PC-3 (cell line): ENCODE measurements around the gene ZFYVE9.
"Not testable (repeated sequence)": the region's sequence is repeated elsewhere in the genome, so short reads cannot be mapped to it uniquely, and the experiment has no call there.

Experiments used
- EZH2 ChIP-seq: fragments of 300-600 bp; sonication (generic); IDR thresholded peaks from one replicate; pipeline ENCODE4 v1.6.1; 2017; ENCODE audit warnings: antibody characterized with exemption, mild to moderate bottlenecking, low read length; ENCODE audit not compliant: unreplicated experiment
- EZH2phosphoT487 ChIP-seq: fragments of 300-600 bp; sonication (generic); IDR thresholded peaks from 2 replicates; pipeline ENCODE4 v1.6.1; 2018; ENCODE audit warnings: mild to moderate bottlenecking, antibody characterized with exemption, low read length, borderline replicate concordance
- TF ChIP-seq, protein P1 (sequence below): fragments of 300-600 bp; sonication (generic); conservative IDR thresholded peaks from 2 replicates; pipeline ENCODE4 v1.5.1; 2017; ENCODE audit warnings: antibody characterized with exemption, low read depth, mild to moderate bottlenecking, low read length

DNA sequence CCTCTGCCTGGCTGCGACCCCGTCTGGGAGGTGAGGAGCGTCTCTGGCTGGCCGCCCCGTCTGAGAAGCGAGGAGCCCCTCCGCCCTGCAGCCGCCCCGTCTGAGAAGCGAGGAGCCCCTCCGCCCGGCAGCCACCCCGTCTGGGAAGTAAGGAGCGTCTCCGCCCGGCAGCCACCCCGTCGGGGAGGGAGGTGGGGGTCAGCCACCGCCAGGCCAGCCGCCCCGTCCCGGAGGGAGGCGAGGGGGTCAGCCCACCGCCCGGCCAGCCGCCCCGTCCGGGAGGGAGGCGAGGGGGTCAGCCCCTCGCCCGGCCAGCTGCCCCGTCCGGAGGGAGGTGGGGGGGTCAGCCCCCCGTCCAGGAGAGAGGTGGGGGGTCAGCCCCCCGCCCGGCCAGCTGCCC lies 39.9 kb downstream of the ZFYVE9 start:
- TF ChIP-seq, protein P1, sequence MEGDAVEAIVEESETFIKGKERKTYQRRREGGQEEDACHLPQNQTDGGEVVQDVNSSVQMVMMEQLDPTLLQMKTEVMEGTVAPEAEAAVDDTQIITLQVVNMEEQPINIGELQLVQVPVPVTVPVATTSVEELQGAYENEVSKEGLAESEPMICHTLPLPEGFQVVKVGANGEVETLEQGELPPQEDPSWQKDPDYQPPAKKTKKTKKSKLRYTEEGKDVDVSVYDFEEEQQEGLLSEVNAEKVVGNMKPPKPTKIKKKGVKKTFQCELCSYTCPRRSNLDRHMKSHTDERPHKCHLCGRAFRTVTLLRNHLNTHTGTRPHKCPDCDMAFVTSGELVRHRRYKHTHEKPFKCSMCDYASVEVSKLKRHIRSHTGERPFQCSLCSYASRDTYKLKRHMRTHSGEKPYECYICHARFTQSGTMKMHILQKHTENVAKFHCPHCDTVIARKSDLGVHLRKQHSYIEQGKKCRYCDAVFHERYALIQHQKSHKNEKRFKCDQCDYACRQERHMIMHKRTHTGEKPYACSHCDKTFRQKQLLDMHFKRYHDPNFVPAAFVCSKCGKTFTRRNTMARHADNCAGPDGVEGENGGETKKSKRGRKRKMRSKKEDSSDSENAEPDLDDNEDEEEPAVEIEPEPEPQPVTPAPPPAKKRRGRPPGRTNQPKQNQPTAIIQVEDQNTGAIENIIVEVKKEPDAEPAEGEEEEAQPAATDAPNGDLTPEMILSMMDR = not testable (repeated sequence)
- not testable (repeated sequence) for TF ChIP-seq EZH2, EZH2phosphoT487
